Measurements from ENCODE around the gene DPM2.

DPM2 gene

DNA sequence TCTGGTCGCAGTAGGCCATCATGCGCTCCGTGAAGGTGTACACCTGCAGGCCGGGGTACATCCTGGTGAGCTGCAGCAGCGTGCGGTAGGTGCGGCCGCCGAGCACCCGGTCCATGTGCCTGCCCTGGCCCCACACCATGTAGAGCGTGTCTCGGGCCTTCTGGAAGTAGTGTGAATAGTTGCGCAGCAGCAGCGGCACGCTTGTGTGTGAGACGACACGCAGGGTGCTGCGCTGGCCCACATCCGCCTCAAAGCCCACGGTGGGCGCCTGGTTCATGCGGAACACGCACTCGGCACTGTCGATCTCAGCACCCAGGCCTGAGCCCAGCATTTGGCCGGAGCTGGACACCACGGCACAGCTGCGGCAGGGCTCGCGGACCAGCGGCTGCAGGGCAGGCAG lies 25.4 kb downstream of the DPM2 start:
- Histone ChIP-seq H2BK12ac (ENCODE audit: low read length) (no peak overlapping the region), H3K4me3 (ENCODE audit: low read depth, low read length) (no peak overlapping the region), H3K9ac (ENCODE audit: low read length) (no peak overlapping the region), H3K4ac (ENCODE audit: low read depth, low read length) (no peak overlapping the region), H4K91ac (ENCODE audit: low read depth, low read length) (no peak overlapping the region), H4K8ac (ENCODE audit: low read depth, low read length) (no peak overlapping the region), H2BK5ac (ENCODE audit: low read depth, low read length, poor library complexity) (no peak overlapping the region), H4K12ac (ENCODE audit: low read depth, low read length) (no peak overlapping the region), H3K9me3 (ENCODE audit: insufficient read depth, low read depth, low read length) (no peaks in the 10 kb centered on the region), H2BK120ac (ENCODE audit: insufficient read depth, low read length, poor library complexity) (no peak overlapping the region), H3K18ac (ENCODE audit: low read length) (no peak overlapping the region), H2AK5ac (ENCODE audit: low read length) (no peak overlapping the region), H3K27ac (ENCODE audit: low read depth, low read length) (no peak overlapping the region), H3K36me3 (ENCODE audit: control insufficient read depth in 1 of 2, insufficient read depth in 2 of 2, low read length in 2 of 2) (no peaks in the 10 kb centered on the region), H3K14ac (ENCODE audit: low read length) (no peak overlapping the region), H3K79me2 (ENCODE audit: control insufficient read depth, insufficient read depth, low read length, poor library complexity) (no peaks in the 10 kb centered on the region), H3K27me3 (ENCODE audit: insufficient read depth, low read length) (no peaks in the 10 kb centered on the region), H3K23ac (ENCODE audit: low read length) (no peak overlapping the region), H3K4me1 (ENCODE audit: control insufficient read depth in 1 of 2, insufficient read depth in 2 of 2, low read length in 2 of 2) (peaks cover 2 to 4% of the 10 kb centered on the region in 2 experiments), H2AFZ (ENCODE audit: insufficient read depth, low read length, poor library complexity) (no peak overlapping the region), H3K4me2 (ENCODE audit: low read length) (no peak overlapping the region), H3K79me1 (ENCODE audit: low read length) (peaks cover 3% of the 10 kb centered on the region)
- DNase-seq: no peak
- no CpG with 5 or more reads among the region's 31 CpGs for WGBS (ENCODE audit: extremely low coverage, insufficient coverage, insufficient read length)

DNA sequence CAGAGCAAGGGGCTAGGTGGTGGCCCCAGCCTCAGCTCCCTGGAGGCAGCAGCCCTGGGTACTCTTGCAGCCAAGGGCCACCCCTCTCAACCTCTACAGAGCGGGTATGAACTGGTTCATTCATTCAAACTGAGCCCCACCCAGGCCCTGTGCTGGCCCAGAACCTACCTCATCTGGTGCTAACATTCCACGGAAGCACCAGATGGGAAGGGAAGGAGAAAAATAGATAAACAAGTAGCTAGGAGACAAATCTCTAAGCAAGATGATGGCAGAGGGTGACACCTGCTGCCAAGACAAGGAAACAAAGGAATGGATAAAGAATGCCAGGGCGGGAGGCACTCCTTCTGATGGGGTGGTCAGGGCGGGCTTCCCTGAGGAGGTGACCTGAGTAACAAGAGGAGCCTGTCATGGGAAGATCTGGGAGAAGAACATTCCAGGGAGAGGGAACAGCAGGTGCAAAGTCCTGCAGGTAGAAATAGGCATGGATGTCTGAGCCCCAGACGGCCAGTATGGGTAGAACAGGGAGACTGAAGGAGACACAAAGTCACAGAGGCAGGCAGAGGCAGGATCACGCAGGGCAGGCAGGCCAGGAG lies 26.9 kb downstream of the DPM2 start:
- WGBS (ENCODE audit: extremely low coverage, insufficient coverage, insufficient read length): no CpG with 5 or more reads among the region's 6 CpGs
- no peak overlapping the region for H3K4me2 ChIP-seq (ENCODE audit: low read length)
- H3K23ac ChIP-seq (ENCODE audit: low read length): no peak overlapping the region
- no peak overlapping the region for H3K9ac ChIP-seq (ENCODE audit: low read length)
- H3K27ac ChIP-seq (ENCODE audit: low read depth, low read length): no peak overlapping the region
- H3K36me3 ChIP-seq (ENCODE audit: control insufficient read depth in 1 of 2, insufficient read depth in 2 of 2, low read length in 2 of 2): no peaks in the 10 kb centered on the region
- H3K4me1 ChIP-seq (ENCODE audit: control insufficient read depth in 1 of 2, insufficient read depth in 2 of 2, low read length in 2 of 2): no peaks in the 10 kb centered on the region
- peak in 1 of 2 donors; percentile 16 for DNase-seq
- no peaks in the 10 kb centered on the region for H3K27me3 ChIP-seq (ENCODE audit: insufficient read depth, low read length)
- H2BK12ac ChIP-seq (ENCODE audit: low read length): no peak overlapping the region
- H3K79me1 ChIP-seq (ENCODE audit: low read length): no peaks in the 10 kb centered on the region
- no peak overlapping the region for H4K12ac ChIP-seq (ENCODE audit: low read depth, low read length)
- no peak overlapping the region for H4K8ac ChIP-seq (ENCODE audit: low read depth, low read length)
- no peak overlapping the region for H3K14ac ChIP-seq (ENCODE audit: low read length)
- H3K79me2 ChIP-seq (ENCODE audit: control insufficient read depth, insufficient read depth, low read length, poor library complexity): no peaks in the 10 kb centered on the region
- no peak overlapping the region for H2AFZ ChIP-seq (ENCODE audit: insufficient read depth, low read length, poor library complexity)
- no peak overlapping the region for H2AK5ac ChIP-seq (ENCODE audit: low read length)
- no peaks in the 10 kb centered on the region for H3K9me3 ChIP-seq (ENCODE audit: insufficient read depth, low read depth, low read length)
- no peak overlapping the region for H4K91ac ChIP-seq (ENCODE audit: low read depth, low read length)
- no peak overlapping the region for H2BK5ac ChIP-seq (ENCODE audit: low read depth, low read length, poor library complexity)
- H3K4me3 ChIP-seq (ENCODE audit: low read depth, low read length): no peak overlapping the region
- H2BK120ac ChIP-seq (ENCODE audit: insufficient read depth, low read length, poor library complexity): no peak overlapping the region
- H3K18ac ChIP-seq (ENCODE audit: low read length): no peak overlapping the region
- no peak overlapping the region for H3K4ac ChIP-seq (ENCODE audit: low read depth, low read length)

DNA sequence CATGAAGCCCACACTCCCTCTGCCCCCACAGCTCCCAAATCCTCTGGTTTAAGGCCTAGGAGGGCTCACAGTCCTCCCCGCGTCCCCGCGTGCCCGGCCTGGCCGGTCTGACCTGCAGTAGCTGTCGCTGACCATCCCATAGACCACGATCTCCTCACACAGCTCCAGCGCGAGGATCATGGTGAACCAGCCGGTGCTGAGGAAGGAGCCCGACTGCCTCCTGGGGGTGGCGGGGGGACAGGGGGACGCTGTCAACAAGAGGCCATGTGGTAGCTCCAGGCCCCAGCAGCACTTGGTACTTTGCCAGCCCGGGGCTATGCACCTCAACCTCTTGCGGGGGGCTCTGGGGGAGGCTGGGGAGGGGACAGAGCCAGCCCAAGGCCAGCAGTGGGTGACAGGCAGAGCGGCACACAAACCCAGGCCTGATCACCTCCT lies 27.8 kb downstream of the DPM2 start:
- no peak overlapping the region for H3K9ac ChIP-seq (ENCODE audit: low read length)
- H2AFZ ChIP-seq (ENCODE audit: insufficient read depth, low read length, poor library complexity): no peak overlapping the region
- no peak for DNase-seq
- H4K8ac ChIP-seq (ENCODE audit: low read depth, low read length): no peak overlapping the region
- no peak overlapping the region for H3K18ac ChIP-seq (ENCODE audit: low read length)
- no peak overlapping the region for H3K4me2 ChIP-seq (ENCODE audit: low read length)
- H3K4me1 ChIP-seq (ENCODE audit: control insufficient read depth in 1 of 2, insufficient read depth in 2 of 2, low read length in 2 of 2): peaks cover under 1 to 2% of the 10 kb centered on the region in 2 experiments
- no peaks in the 10 kb centered on the region for H3K79me1 ChIP-seq (ENCODE audit: low read length)
- H3K36me3 ChIP-seq (ENCODE audit: control insufficient read depth in 1 of 2, insufficient read depth in 2 of 2, low read length in 2 of 2): no peaks in the 10 kb centered on the region
- H2BK120ac ChIP-seq (ENCODE audit: insufficient read depth, low read length, poor library complexity): no peak overlapping the region
- H3K4ac ChIP-seq (ENCODE audit: low read depth, low read length): no peak overlapping the region
- H3K79me2 ChIP-seq (ENCODE audit: control insufficient read depth, insufficient read depth, low read length, poor library complexity): no peaks in the 10 kb centered on the region
- H2BK12ac ChIP-seq (ENCODE audit: low read length): no peak overlapping the region
- H3K9me3 ChIP-seq (ENCODE audit: insufficient read depth, low read depth, low read length): no peaks in the 10 kb centered on the region
- H3K4me3 ChIP-seq (ENCODE audit: low read depth, low read length): no peak overlapping the region
- H4K91ac ChIP-seq (ENCODE audit: low read depth, low read length): no peak overlapping the region
- H3K27me3 ChIP-seq (ENCODE audit: insufficient read depth, low read length): no peaks in the 10 kb centered on the region
- H3K27ac ChIP-seq (ENCODE audit: low read depth, low read length): no peak overlapping the region
- no peak overlapping the region for H3K14ac ChIP-seq (ENCODE audit: low read length)
- no peak overlapping the region for H2BK5ac ChIP-seq (ENCODE audit: low read depth, low read length, poor library complexity)
- H2AK5ac ChIP-seq (ENCODE audit: low read length): no peak overlapping the region
- no peak overlapping the region for H3K23ac ChIP-seq (ENCODE audit: low read length)
- no CpG with 5 or more reads among the region's 17 CpGs for WGBS (ENCODE audit: extremely low coverage, insufficient coverage, insufficient read length)
- no peak overlapping the region for H4K12ac ChIP-seq (ENCODE audit: low read depth, low read length)

DNA sequence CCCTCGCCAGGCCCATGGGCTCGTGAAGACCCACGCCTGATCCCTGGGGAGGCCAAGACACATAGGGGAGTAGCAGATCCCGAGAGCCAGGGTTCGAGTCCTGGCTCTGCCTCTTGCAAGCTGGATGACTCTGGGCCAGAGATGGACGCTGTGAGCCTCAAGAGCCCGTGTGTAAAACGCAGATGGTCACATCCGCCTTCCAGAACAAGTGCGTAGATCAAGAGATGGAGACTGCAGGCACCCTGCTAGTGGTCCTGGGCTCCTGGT lies 29.1 kb downstream of the DPM2 start:
- Histone ChIP-seq H3K4me1 (ENCODE audit: control insufficient read depth in 1 of 2, insufficient read depth in 2 of 2, low read length in 2 of 2) (peaks cover 7 to 10% of the 10 kb centered on the region in 2 experiments), H3K9ac (ENCODE audit: low read length) (no peak overlapping the region), H3K4ac (ENCODE audit: low read depth, low read length) (no peak overlapping the region), H3K27me3 (ENCODE audit: insufficient read depth, low read length) (no peaks in the 10 kb centered on the region), H3K79me1 (ENCODE audit: low read length) (peaks cover 2% of the 10 kb centered on the region), H2AK5ac (ENCODE audit: low read length) (no peak overlapping the region), H3K4me2 (ENCODE audit: low read length) (no peak overlapping the region), H4K91ac (ENCODE audit: low read depth, low read length) (no peak overlapping the region), H4K8ac (ENCODE audit: low read depth, low read length) (no peak overlapping the region), H3K23ac (ENCODE audit: low read length) (no peak overlapping the region), H3K4me3 (ENCODE audit: low read depth, low read length) (no peak overlapping the region), H3K9me3 (ENCODE audit: insufficient read depth, low read depth, low read length) (no peaks in the 10 kb centered on the region), H3K36me3 (ENCODE audit: control insufficient read depth in 1 of 2, insufficient read depth in 2 of 2, low read length in 2 of 2) (no peaks in the 10 kb centered on the region), H2BK5ac (ENCODE audit: low read depth, low read length, poor library complexity) (no peak overlapping the region), H2BK120ac (ENCODE audit: insufficient read depth, low read length, poor library complexity) (no peak overlapping the region), H3K14ac (ENCODE audit: low read length) (no peak overlapping the region), H3K79me2 (ENCODE audit: control insufficient read depth, insufficient read depth, low read length, poor library complexity) (no peaks in the 10 kb centered on the region), H2BK12ac (ENCODE audit: low read length) (no peak overlapping the region), H4K12ac (ENCODE audit: low read depth, low read length) (no peak overlapping the region), H2AFZ (ENCODE audit: insufficient read depth, low read length, poor library complexity) (no peak overlapping the region), H3K18ac (ENCODE audit: low read length) (no peak overlapping the region), H3K27ac (ENCODE audit: low read depth, low read length) (no peak overlapping the region)
- DNase-seq: no peak
- no CpG with 5 or more reads among the region's 10 CpGs for WGBS (ENCODE audit: extremely low coverage, insufficient coverage, insufficient read length)
